K562 (cell line): ENCODE results near the gene NPTXR. TPM values are rescaled to one million over a fixed set of nuclear protein-coding genes. Genes with fewer than 3 reads are reported as not detected.

Source experiments
- COPS2 ChIP-seq: fragments of 450-650 bp; conservative IDR thresholded peaks from 2 replicates; pipeline ENCODE4 v1.6.1; 2016; ENCODE audit warnings: mild to moderate bottlenecking, moderate library complexity
- ESRRA ChIP-seq: fragments of 450-650 bp; IDR thresholded peaks from 2 replicates; pipeline ENCODE4 v1.6.1; 2014; ENCODE audit warnings: low read depth, mild to moderate bottlenecking, moderate library complexity, borderline replicate concordance
- GTF2E2 ChIP-seq: fragments of 200-800 bp; sonication (Bioruptor generic); IDR thresholded peaks from 2 replicates; pipeline ENCODE4 v1.6.1; 2016; ENCODE audit warnings: missing genetic modification characterization, missing compliant biosample characterization
- JUN ChIP-seq, 2 experiments: sonication (generic) in 1 of 2; formaldehyde crosslinking in 1 of 2; IDR thresholded peaks; 2 replicates each; pipeline versions ENCODE4 v1.6.1 to v1.8.0; 2012 to 2022; ENCODE audit warnings: borderline replicate concordance in 2 of 2, mild to moderate bottlenecking in 2 of 2, improper control_type of control experiment in 1 of 2, low read depth in 1 of 2, low read length in 1 of 2, missing genetic modification reagents in 1 of 2
- KAT8 ChIP-seq: fragments of 450-650 bp; IDR thresholded peaks from 2 replicates; pipeline ENCODE4 v1.6.1; 2016; ENCODE audit warnings: low read depth, mild to moderate bottlenecking
- MGA ChIP-seq: fragments of 450-650 bp; IDR thresholded peaks from 2 replicates; pipeline ENCODE4 v1.6.1; 2016; ENCODE audit warnings: mild to moderate bottlenecking, moderate library complexity
- RFX7 ChIP-seq: fragments of 250-450 bp; sonication (Bioruptor Pico); IDR thresholded peaks from 2 replicates; pipeline ENCODE4 v1.5.1; 2021; ENCODE audit warnings: mild to moderate bottlenecking
- ZC3H11A ChIP-seq: IDR thresholded peaks from 2 replicates; pipeline ENCODE4 v1.6.1; 2012; ENCODE audit warnings: low read depth, low read length, improper control_type of control experiment
- ZNF24 ChIP-seq: fragments of 450-650 bp; IDR thresholded peaks from 2 replicates; pipeline ENCODE4 v1.6.1; 2016
- polyA plus RNA-seq, 8 experiments: library from polyadenylated mRNA; depleted of rRNA in 4 of 8; stranded (reverse) in 5 of 8; unstranded in 3 of 8; fragments of >200 nt; fragmentation: Nextera tagmentation in 2 of 8; fragmentation: Illumina TruSeq in 1 of 8; extraction: Ambion mirVana in 2 of 8; extraction: Trizol in 1 of 8; gene quantifications; 2 replicates each; pipeline versions ENCODE4 v1.2.1 to v1.2.3, GENCODE V29; 2011 to 2014; ENCODE audit warnings: inconsistent platforms in 1 of 8, missing spikeins in 1 of 8
- total RNA-seq, 7 experiments: library from RNA; depleted of rRNA in 6 of 7; stranded (reverse); fragments of >200 nt in 6 of 7; fragmentation: Illumina TruSeq in 2 of 7; extraction: Trizol in 2 of 7; gene quantifications; 2 replicates each; pipeline versions ENCODE4 v1.2.1 to v1.2.3, GENCODE V29; 2011 to 2021; ENCODE audit warnings: low replicate concordance in 1 of 7

The NPTXR gene
- total and polyA plus RNA-seq, 9 of the 15 experiments (the other 6 are each of a cell fraction or from before 2014, with no cell fraction given): 0.01 to 3.1 (median 1.1) TPM

GRCh38 chr22:38859581-38860282, 15.9 kb upstream of the NPTXR start (continued):
- TF ChIP-seq MGA: no peak
- no peak for TF ChIP-seq KAT8
- TF ChIP-seq ZC3H11A: no peak
- TF ChIP-seq ESRRA: no peak
- TF ChIP-seq ZNF24: no peak
- no peak for TF ChIP-seq JUN (IDR thresholded peaks at IDR 0.05; ENCODE audit: borderline replicate concordance, low read depth, low read length)
- TF ChIP-seq JUN (CRISPR knock-in tag; IDR thresholded peaks at IDR 0.05; ENCODE audit: borderline replicate concordance): no peak
- TF ChIP-seq COPS2: no peak
- TF ChIP-seq GTF2E2 (tag): no peak
- TF ChIP-seq RFX7 (CRISPR knock-in tag): no peak
- TF ChIP-seq, all 486 proteins: peak for 0
